ENCODE results near the gene ZNF71. TPM values are rescaled to one million over a fixed set of nuclear protein-coding genes. Genes with fewer than 3 reads are reported as not detected.
A peak's percentile ranks its signal among the peaks of the same experiment; 100 is the strongest.

ZNF71 gene
- total and polyA plus RNA-seq, 2 donors (not counting 3 experiments of a cell fraction or from before 2014, with no cell fraction given), result 9.7 to 10.1 TPM

DNA sequence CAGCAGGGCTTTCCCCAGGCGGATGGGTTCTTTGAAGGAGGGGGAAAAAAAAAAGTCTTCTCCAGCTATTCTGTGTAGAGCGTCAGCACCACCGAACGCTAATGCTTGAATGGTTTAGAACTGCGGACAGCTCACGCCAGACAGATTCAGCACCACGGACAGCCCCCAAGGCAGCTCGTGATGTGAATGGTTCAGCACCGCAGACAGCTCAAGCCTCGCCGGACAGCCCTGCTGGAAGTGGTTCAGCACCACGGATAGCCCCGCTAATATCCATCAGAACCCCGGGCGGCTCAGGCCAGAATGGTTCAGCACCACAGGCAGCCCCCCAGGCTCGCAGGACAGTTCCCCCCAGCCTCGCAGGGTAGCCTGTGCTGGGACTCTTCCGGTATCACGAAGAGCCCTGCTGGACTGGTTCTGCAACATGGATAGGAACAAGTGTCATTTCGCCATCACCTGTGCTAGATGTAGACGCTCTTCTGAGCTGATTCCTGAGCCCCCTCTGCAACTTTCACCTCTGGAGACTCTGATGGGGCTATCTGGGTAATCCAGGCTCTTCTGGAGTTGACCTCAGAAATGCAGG, 43.0 kb downstream of the ZNF71 start:
- DNase-seq (ENCODE audit: low read depth, low spot score) (peak; percentile 53), FAIRE-seq (no peak)
- no peak overlapping the region for H3K27ac ChIP-seq (ENCODE audit: insufficient read depth, low read depth, low read length)
- peaks cover 5% of the 10 kb centered on the region for H3K9me3 ChIP-seq (replicated peaks; ENCODE audit: control insufficient read depth, insufficient read depth, low read length)
- H3K4me3 ChIP-seq (replicated peaks in 1 of 3; ENCODE audit: insufficient read depth in 1 of 3, low read depth in 1 of 3, low read length in 3 of 3), result no peak overlapping the region
- TF ChIP-seq, protein P1, sequence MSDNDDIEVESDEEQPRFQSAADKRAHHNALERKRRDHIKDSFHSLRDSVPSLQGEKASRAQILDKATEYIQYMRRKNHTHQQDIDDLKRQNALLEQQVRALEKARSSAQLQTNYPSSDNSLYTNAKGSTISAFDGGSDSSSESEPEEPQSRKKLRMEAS (IDR thresholded peaks at IDR 0.05; ENCODE audit: insufficient read depth, insufficient read length), result peak; percentile 29
- TF ChIP-seq FOS (IDR thresholded peaks at IDR 0.05; ENCODE audit: borderline replicate concordance, insufficient read depth, low read length), result no peak
- POLR2A ChIA-PET, result interaction anchor here (0.6 kb wide), 1 partner anchor 43 kb away, joined by 12 read pairs; the partner anchor contains the start of gene ZNF71
- H3K4me1 ChIP-seq (ENCODE audit: control insufficient read depth, extremely low read depth, insufficient read depth, low read length), result no peaks in the 10 kb centered on the region
- H3K27me3 ChIP-seq (ENCODE audit: control insufficient read depth in 2 of 2, insufficient read depth in 2 of 2, low read length in 2 of 2), result no peaks in the 10 kb centered on the region
- BruUV-seq (replicated peaks), result no TSS peak
- no peaks in the 10 kb centered on the region for H4K20me1 ChIP-seq (replicated peaks; ENCODE audit: control insufficient read depth, extremely low read depth, insufficient read depth, low read length)
- dilution Hi-C loops (cut with MboI; ENCODE audit: extremely low pct_ligation_motif_present, low sequenced_read_pairs), result no loop called here
- CTCF ChIA-PET, result no interaction called here
- no peaks in the 10 kb centered on the region for H3K36me3 ChIP-seq (ENCODE audit: control insufficient read depth in 2 of 2, extremely low read depth in 1 of 2, insufficient read depth in 2 of 2, low read length in 2 of 2)
- no peak overlapping the region for H3K4me2 ChIP-seq (ENCODE audit: insufficient read depth, low read length)
- no peak overlapping the region for H3K9ac ChIP-seq (replicated peaks; ENCODE audit: extremely low read depth, insufficient read depth, low read length)
- H3K79me2 ChIP-seq (ENCODE audit: control insufficient read depth, insufficient read depth, low read length), result no peaks in the 10 kb centered on the region
- intact Hi-C loops (cut with micrococcal nuclease), result no loop called here
- H3K9me1 ChIP-seq (replicated peaks; ENCODE audit: control insufficient read depth, extremely low read depth, insufficient read depth, low read length), result no peaks in the 10 kb centered on the region
- no peak overlapping the region for H2AFZ ChIP-seq (ENCODE audit: low read depth, low read length)

DNA sequence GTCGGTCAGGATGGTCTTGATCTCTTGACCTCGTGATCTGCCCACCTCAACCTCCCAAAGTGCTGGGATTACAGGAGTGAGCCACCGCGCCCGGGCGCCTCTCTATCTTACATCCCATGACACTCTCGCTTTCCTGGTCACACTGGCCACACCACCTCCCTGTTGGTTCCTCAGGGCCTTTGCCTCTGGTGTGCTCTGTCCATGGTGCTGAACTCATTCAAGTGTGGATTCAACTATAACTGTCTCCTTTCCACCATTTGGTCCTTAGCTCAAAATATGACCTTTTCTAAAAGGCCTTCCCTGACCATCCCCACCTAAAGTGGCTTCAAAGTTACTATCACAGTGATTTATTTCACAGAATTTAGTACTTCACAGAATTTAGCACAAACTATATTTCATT, 44.1 kb downstream of the ZNF71 start:
- FAIRE-seq, result no peak
- ChIA-PET POLR2A (no interaction called here), CTCF (no interaction called here)
- dilution Hi-C loops (cut with MboI; ENCODE audit: extremely low pct_ligation_motif_present, low sequenced_read_pairs), result no loop called here
- H3K36me3 ChIP-seq (ENCODE audit: control insufficient read depth in 2 of 2, extremely low read depth in 1 of 2, insufficient read depth in 2 of 2, low read length in 2 of 2), result no peaks in the 10 kb centered on the region
- no peak overlapping the region for H3K9ac ChIP-seq (replicated peaks; ENCODE audit: extremely low read depth, insufficient read depth, low read length)
- TF ChIP-seq FOS (IDR thresholded peaks at IDR 0.05; ENCODE audit: borderline replicate concordance, insufficient read depth, low read length), result no peak
- H3K4me1 ChIP-seq (ENCODE audit: control insufficient read depth, extremely low read depth, insufficient read depth, low read length), result no peaks in the 10 kb centered on the region
- H3K27ac ChIP-seq (ENCODE audit: insufficient read depth, low read depth, low read length), result no peak overlapping the region
- H4K20me1 ChIP-seq (replicated peaks; ENCODE audit: control insufficient read depth, extremely low read depth, insufficient read depth, low read length), result no peaks in the 10 kb centered on the region
- no peak overlapping the region for H3K4me3 ChIP-seq (replicated peaks in 1 of 3; ENCODE audit: insufficient read depth in 1 of 3, low read depth in 1 of 3, low read length in 3 of 3)
- no peak for DNase-seq (ENCODE audit: low read depth, low spot score)
- peaks cover 1% of the 10 kb centered on the region for H3K9me3 ChIP-seq (replicated peaks; ENCODE audit: control insufficient read depth, insufficient read depth, low read length)
- no peaks in the 10 kb centered on the region for H3K79me2 ChIP-seq (ENCODE audit: control insufficient read depth, insufficient read depth, low read length)
- H3K4me2 ChIP-seq (ENCODE audit: insufficient read depth, low read length), result no peak overlapping the region
- no peaks in the 10 kb centered on the region for H3K9me1 ChIP-seq (replicated peaks; ENCODE audit: control insufficient read depth, extremely low read depth, insufficient read depth, low read length)
- no peaks in the 10 kb centered on the region for H3K27me3 ChIP-seq (ENCODE audit: control insufficient read depth in 2 of 2, insufficient read depth in 2 of 2, low read length in 2 of 2)
- intact Hi-C loops (cut with micrococcal nuclease), result no loop called here
- H2AFZ ChIP-seq (ENCODE audit: low read depth, low read length), result no peak overlapping the region
- no TSS peak for BruUV-seq (replicated peaks)
